ENCODE measurements around the gene FCMR.
"Not testable (repeated sequence)": the region's sequence is repeated elsewhere in the genome, so short reads cannot be mapped to it uniquely, and the experiment has no call there.

The FCMR gene

GRCh38 chr1:206864939-206865671, 56.6 kb downstream of the FCMR start, which contains the start of gene IL20:
IL20 (plus strand) TSS chr1:206865623; CDS start chr1:206865853, 230 bp downstream.
- H3K27me3 Mint-ChIP-seq: peaks cover 37% of the 10 kb centered on the region
- no peak within 1 kb of the TSS for H3K27ac Mint-ChIP-seq (ENCODE audit: low read depth)
- no peaks in the 10 kb centered on the region for H3K9me3 Mint-ChIP-seq
- H3K4me1 Mint-ChIP-seq: no peaks in the 10 kb centered on the region
- H3K4me3 Mint-ChIP-seq: no peak within 1 kb of the TSS
- ATAC-seq (replicated peaks; ENCODE audit: extremely low read depth, poor library complexity, severe bottlenecking) (peak; percentile 82), DNase-seq (ENCODE audit: low spot score in 2 of 2) (peak; percentile 75 to 86)
- no peaks in the 10 kb centered on the region for H3K36me3 Mint-ChIP-seq (ENCODE audit: insufficient read depth)

GRCh38 chr1:206863266-206863665, 58.5 kb downstream of the FCMR start:
- H3K36me3 Mint-ChIP-seq (ENCODE audit: insufficient read depth): no peaks in the 10 kb centered on the region
- ATAC-seq (replicated peaks; ENCODE audit: extremely low read depth, poor library complexity, severe bottlenecking): no peak
- no peaks in the 10 kb centered on the region for H3K4me1 Mint-ChIP-seq
- no peak overlapping the region for H3K4me3 Mint-ChIP-seq
- H3K9me3 Mint-ChIP-seq: no peaks in the 10 kb centered on the region
- DNase-seq (ENCODE audit: low spot score in 2 of 2): no peak
- no peak overlapping the region for H3K27ac Mint-ChIP-seq (ENCODE audit: low read depth)
- peaks cover 34% of the 10 kb centered on the region for H3K27me3 Mint-ChIP-seq

GRCh38 chr1:206860165-206860564, 61.6 kb downstream of the FCMR start:
- Mint-ChIP-seq H3K4me1 (no peaks in the 10 kb centered on the region), H3K4me3 (no peak overlapping the region), H3K27me3 (peaks cover 34% of the 10 kb centered on the region), H3K27ac (ENCODE audit: low read depth) (no peak overlapping the region), H3K36me3 (ENCODE audit: insufficient read depth) (no peaks in the 10 kb centered on the region), H3K9me3 (no peaks in the 10 kb centered on the region)
- DNase-seq (ENCODE audit: low spot score in 2 of 2): no peak
- ATAC-seq (replicated peaks; ENCODE audit: extremely low read depth, poor library complexity, severe bottlenecking): no peak

DNA sequence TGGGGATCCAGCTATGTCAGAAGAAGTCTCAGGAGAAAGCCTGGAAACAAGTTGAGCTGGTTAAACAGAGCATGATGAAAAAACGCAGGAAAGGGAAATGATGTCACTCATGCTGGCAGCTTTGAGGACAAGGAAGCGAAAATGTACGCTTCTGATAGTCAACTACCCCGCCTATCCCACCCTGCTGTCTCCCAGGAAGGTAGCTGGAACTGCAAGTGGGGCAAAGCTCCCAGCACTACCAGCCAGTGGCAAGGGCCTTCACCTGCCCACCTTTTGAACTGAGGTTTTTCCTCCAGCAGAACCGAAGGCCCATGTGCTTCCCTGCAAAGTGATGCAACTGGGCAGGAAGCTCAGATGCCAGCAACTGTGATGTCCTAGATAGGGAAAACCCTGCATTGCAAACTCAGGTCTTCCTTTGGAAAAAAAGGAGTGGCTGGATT, 62.6 kb downstream of the FCMR start:
- Mint-ChIP-seq H3K4me3 (no peak overlapping the region), H3K4me1 (no peaks in the 10 kb centered on the region), H3K9me3 (no peaks in the 10 kb centered on the region), H3K27ac (ENCODE audit: low read depth) (no peak overlapping the region), H3K27me3 (peaks cover 34% of the 10 kb centered on the region), H3K36me3 (ENCODE audit: insufficient read depth) (no peaks in the 10 kb centered on the region)
- DNase-seq (ENCODE audit: low spot score in 2 of 2) (no peak), ATAC-seq (replicated peaks; ENCODE audit: extremely low read depth, poor library complexity, severe bottlenecking) (no peak)

- no peak overlapping the region for H3K27ac Mint-ChIP-seq (ENCODE audit: low read depth)
- DNase-seq (ENCODE audit: low spot score in 2 of 2) (no peak), ATAC-seq (replicated peaks; ENCODE audit: extremely low read depth, poor library complexity, severe bottlenecking) (peak; percentile 60)
- no peaks in the 10 kb centered on the region for H3K9me3 Mint-ChIP-seq
- H3K4me1 Mint-ChIP-seq: no peaks in the 10 kb centered on the region
- peaks cover 22% of the 10 kb centered on the region for H3K27me3 Mint-ChIP-seq
- no peaks in the 10 kb centered on the region for H3K36me3 Mint-ChIP-seq (ENCODE audit: insufficient read depth)
- no peak overlapping the region for H3K4me3 Mint-ChIP-seq
Measured at GRCh38 chr1:206856674-206857464, 64.9 kb downstream of the FCMR start.

DNA sequence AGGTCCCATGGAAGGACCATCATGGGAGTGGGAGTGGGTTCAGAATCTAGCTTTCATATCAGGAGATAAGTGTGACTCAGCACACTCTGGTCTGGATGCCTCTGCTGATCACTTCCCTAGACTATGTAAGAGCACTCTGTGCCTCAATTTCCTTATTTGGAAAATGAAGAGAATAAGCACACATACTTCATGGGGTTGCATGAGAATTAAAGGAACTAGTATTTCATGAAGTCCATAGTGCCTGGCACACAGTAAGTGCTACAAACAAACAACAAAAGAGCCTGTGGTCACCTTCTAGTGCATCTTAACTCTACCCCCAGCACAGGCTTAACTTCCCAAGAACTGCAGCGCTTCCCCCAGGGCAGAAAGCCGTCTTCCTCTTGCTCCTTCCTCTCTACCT, 65.9 kb downstream of the FCMR start:
- no peaks in the 10 kb centered on the region for H3K4me1 Mint-ChIP-seq
- DNase-seq (ENCODE audit: low spot score in 2 of 2): no peak
- ATAC-seq (replicated peaks; ENCODE audit: extremely low read depth, poor library complexity, severe bottlenecking): no peak
- no peak overlapping the region for H3K4me3 Mint-ChIP-seq
- H3K27ac Mint-ChIP-seq (ENCODE audit: low read depth): no peak overlapping the region
- H3K27me3 Mint-ChIP-seq: peaks cover 21% of the 10 kb centered on the region
- H3K9me3 Mint-ChIP-seq: no peaks in the 10 kb centered on the region
- no peaks in the 10 kb centered on the region for H3K36me3 Mint-ChIP-seq (ENCODE audit: insufficient read depth)

DNA sequence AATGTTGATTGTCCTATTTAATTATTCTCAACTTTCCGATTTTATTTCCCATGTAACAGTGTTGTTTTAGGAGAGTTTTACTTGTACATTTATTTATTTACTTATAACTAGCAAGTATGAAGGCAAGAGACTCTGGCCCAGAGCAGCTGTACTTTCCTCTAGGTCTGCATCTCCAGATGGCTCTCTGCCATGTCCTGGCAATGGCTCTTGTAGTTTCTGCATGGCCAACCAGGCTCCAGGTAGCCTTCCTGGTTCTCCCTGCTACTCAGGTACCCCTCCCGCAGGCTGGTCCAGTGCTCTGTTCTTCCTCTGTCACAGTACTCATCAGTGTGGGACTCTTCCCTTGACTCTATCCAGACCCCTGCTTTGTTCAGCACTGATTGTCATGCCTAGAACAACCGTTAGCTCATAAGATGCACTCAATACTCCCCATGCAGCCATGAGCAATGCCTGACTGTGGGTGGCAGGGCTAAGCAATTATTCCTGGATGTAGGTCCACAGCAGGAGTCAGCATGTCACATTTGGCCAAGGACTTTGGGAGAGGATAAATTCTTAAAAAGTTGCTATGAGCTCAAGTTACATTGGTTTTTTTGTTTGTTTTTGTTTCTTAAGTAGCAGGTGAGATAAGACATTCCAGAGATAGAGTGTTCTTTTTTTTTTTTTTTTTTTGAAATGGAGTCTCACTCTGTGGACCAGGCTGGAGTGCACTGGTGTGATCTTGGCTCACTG, 67.2 kb downstream of the FCMR start:
- DNase-seq (ENCODE audit: low spot score in 2 of 2) (no peak), ATAC-seq (replicated peaks; ENCODE audit: extremely low read depth, poor library complexity, severe bottlenecking) (no peak)
- H3K27ac Mint-ChIP-seq (ENCODE audit: low read depth): no peak overlapping the region
- no peak overlapping the region for H3K4me3 Mint-ChIP-seq
- H3K9me3 Mint-ChIP-seq: no peaks in the 10 kb centered on the region
- peaks cover 21% of the 10 kb centered on the region for H3K27me3 Mint-ChIP-seq
- H3K4me1 Mint-ChIP-seq: no peaks in the 10 kb centered on the region
- no peaks in the 10 kb centered on the region for H3K36me3 Mint-ChIP-seq (ENCODE audit: insufficient read depth)

DNA sequence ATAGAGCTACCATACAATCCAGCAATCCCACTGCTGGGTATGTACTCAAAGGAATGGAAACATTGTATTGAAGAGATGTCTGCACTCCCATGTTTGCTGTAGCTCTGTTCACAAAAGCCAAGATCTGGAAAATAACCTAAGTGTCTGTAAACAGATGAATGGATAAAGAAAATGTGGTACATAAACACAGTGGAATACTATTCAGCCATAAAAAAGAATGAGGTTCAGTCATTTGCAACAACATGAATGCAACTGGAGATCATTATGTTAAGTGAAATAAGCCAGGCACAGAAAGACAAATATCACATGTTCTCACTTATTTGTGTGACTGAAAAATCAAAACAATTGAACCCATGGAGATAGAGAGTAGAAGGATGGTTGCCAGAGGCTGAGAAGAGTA, 68.0 kb downstream of the FCMR start:
- not testable (repeated sequence) for H3K9me3 Mint-ChIP-seq; H3K4me3 Mint-ChIP-seq; H3K27ac Mint-ChIP-seq (ENCODE audit: low read depth); H3K36me3 Mint-ChIP-seq (ENCODE audit: insufficient read depth); DNase-seq (ENCODE audit: low spot score in 2 of 2); H3K4me1 Mint-ChIP-seq; ATAC-seq (replicated peaks; ENCODE audit: extremely low read depth, poor library complexity, severe bottlenecking)
- peaks cover 29% of the 10 kb centered on the region for H3K27me3 Mint-ChIP-seq

Measured in central memory CD8-positive, alpha-beta T cell (primary cell).